AG09309 (cell line): ENCODE measurements around the gene PAF1.
A peak's percentile ranks its signal among the peaks of the same experiment; 100 is the strongest.

Experiments
- DNase-seq: peaks from one replicate; pipeline ENCODE4 v3.0.0-alpha.2; 2010; ENCODE audit warnings: low read depth
- H3K4me3 ChIP-seq: 2 replicates; pipeline ENCODE4 v1.5.1; 2011; ENCODE audit warnings: mild to moderate bottlenecking, low read depth, low read length, moderate library complexity; ENCODE audit not compliant: control insufficient read depth
- CTCF ChIP-seq: IDR thresholded peaks from 2 replicates; pipeline ENCODE4 v1.5.1; 2011; ENCODE audit warnings: mild to moderate bottlenecking, low read depth, low read length, inconsistent platforms; ENCODE audit not compliant: insufficient read depth, control insufficient read depth; ENCODE audit errors: missing control alignments

The PAF1 gene

GRCh38 chr19:39400061-39400460, 9.2 kb upstream of the PAF1 start:
- no peak overlapping the region for H3K4me3 ChIP-seq
- TF ChIP-seq CTCF, result no peak
- DNase-seq, result no peak

- no peak for DNase-seq
- no peak overlapping the region for H3K4me3 ChIP-seq
- no peak for TF ChIP-seq CTCF
These were observed 8.8 kb upstream of the PAF1 start for GRCh38 chr19:39399668-39400050.

GRCh38 chr19:39398297-39398864, 7.5 kb upstream of the PAF1 start:
- TF ChIP-seq CTCF, result no peak
- no peak for DNase-seq
- no peak overlapping the region for H3K4me3 ChIP-seq

- H3K4me3 ChIP-seq, result no peak overlapping the region
- no peak for DNase-seq
- TF ChIP-seq CTCF, result peak; percentile 98
These were observed 6.7 kb upstream of the PAF1 start for GRCh38 chr19:39397360-39398296.

GRCh38 chr19:39390451-39390750, 505 bp downstream of the PAF1 start:
- H3K4me3 ChIP-seq, result peak overlapping the region; percentile 100
- no peak for DNase-seq
- TF ChIP-seq CTCF, result no peak

GRCh38 chr19:39389631-39390414, 1.1 kb downstream of the PAF1 start:
- peak overlapping the region; percentile 100 for H3K4me3 ChIP-seq
- DNase-seq, result no peak
- TF ChIP-seq CTCF, result no peak
